WI38 (cell line): Measurements from ENCODE around the gene PSMB7.

Experiments
- H3K4me3 ChIP-seq: 2 replicates; pipeline ENCODE4 v1.5.1; 2011; ENCODE audit warnings: low read depth, mild to moderate bottlenecking, control low read depth, low read length
- TF ChIP-seq, protein P1 (sequence below): IDR thresholded peaks from 2 replicates; pipeline ENCODE4 v1.5.1; 2012; ENCODE audit warnings: low read depth, mild to moderate bottlenecking, control low read depth, low read length

Gene PSMB7

DNA sequence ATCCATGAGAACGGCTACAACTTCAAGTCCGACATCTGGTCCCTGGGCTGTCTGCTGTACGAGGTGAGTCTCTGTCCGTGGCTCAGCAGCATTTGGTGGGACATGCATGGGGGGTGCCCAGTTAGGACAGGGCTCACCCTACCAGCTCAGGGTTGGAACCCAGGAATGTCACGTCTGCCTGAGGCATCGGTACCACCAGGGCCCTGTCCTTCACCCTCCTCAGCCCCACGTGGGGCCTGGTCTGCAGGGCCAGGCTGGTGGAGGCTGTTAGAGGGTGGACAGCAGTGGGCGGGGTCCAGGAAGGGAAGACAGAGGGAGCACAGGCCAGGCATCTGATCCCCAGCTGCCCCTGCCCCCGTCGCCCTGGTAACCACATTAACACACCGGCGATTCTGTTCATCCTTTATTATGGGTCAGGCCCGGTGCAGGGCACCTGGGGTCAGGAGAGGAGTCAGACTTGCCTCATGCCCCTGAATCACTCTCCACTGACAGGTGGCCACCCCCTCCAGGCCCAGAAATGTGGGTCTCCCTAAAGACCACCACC is 75.6 kb downstream of the PSMB7 start:
- TF ChIP-seq, protein P1, sequence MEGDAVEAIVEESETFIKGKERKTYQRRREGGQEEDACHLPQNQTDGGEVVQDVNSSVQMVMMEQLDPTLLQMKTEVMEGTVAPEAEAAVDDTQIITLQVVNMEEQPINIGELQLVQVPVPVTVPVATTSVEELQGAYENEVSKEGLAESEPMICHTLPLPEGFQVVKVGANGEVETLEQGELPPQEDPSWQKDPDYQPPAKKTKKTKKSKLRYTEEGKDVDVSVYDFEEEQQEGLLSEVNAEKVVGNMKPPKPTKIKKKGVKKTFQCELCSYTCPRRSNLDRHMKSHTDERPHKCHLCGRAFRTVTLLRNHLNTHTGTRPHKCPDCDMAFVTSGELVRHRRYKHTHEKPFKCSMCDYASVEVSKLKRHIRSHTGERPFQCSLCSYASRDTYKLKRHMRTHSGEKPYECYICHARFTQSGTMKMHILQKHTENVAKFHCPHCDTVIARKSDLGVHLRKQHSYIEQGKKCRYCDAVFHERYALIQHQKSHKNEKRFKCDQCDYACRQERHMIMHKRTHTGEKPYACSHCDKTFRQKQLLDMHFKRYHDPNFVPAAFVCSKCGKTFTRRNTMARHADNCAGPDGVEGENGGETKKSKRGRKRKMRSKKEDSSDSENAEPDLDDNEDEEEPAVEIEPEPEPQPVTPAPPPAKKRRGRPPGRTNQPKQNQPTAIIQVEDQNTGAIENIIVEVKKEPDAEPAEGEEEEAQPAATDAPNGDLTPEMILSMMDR, result no peak
- H3K4me3 ChIP-seq, result no peak overlapping the region

GRCh38 chr9:124337562-124337961 is 77.7 kb downstream of the PSMB7 start:
- TF ChIP-seq, protein P1, result no peak
- H3K4me3 ChIP-seq, result no peak overlapping the region

DNA sequence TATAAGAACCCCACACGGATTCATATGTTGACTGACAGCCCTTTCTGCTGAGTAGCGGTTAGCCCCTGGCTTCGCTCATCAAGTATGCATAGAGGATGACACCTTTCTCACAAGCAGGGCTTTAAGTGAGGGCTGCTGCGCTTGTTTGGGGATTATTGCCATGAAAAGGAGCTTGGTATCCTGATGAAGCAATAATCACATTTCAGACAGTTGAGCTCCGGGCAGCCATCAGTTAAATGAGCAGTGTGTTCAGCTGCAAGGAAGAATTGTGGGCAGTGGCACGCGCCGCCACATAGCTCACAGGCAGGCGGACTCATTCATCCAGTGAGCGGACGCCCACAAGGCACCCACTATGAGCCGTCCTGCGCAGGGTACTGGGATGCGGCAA is 79.9 kb downstream of the PSMB7 start:
- TF ChIP-seq, protein P1, result no peak
- H3K4me3 ChIP-seq, result no peak overlapping the region

GRCh38 chr9:124334568-124335319 is 80.5 kb downstream of the PSMB7 start:
- TF ChIP-seq, protein P1, result no peak
- no peak overlapping the region for H3K4me3 ChIP-seq

- no peak overlapping the region for H3K4me3 ChIP-seq
- TF ChIP-seq, protein P1, result no peak
Measured at GRCh38 chr9:124333203-124333579, 82.1 kb downstream of the PSMB7 start.

DNA sequence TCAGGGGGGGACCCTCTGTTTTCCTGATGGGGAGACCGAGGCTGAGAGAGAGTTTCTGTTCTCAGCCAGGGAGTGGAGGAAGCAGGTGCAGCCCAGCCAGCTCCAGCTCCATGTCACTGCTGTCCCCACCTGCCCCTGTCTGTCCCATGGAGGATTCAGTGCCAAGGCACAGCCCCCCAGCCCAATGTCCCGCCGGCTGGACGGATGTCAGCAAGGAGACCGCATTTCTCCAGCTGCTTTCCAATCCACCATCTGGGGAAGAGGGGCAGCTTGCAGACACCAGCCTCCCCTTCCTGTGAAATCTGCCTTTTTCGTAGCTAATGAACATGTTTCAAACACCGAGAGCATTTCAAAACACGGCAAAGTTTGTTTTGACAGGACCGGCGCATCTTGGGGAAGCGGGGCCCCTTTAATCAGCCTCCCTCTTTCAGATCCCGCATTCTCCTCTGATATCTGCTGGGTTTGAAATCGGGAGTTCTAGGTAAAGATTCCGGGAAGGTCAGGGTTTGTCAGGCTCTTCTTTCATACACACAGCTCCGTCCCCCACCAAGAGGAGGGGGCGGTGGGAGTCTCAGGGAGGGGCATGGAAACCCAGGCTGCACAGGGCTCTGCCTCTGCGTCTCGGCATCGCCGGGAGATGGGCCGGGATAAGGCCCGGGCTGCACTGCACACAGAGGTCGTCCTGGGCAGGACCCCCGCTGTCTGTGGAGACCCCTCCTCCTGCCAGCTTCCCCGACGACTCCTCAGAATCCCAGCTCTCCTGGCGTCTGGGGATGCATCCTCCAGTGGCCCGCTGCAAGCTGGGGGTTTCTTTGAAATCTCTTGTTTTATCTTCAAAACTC is 82.7 kb downstream of the PSMB7 start:
- H3K4me3 ChIP-seq, result no peak overlapping the region
- TF ChIP-seq, protein P1, result no peak

DNA sequence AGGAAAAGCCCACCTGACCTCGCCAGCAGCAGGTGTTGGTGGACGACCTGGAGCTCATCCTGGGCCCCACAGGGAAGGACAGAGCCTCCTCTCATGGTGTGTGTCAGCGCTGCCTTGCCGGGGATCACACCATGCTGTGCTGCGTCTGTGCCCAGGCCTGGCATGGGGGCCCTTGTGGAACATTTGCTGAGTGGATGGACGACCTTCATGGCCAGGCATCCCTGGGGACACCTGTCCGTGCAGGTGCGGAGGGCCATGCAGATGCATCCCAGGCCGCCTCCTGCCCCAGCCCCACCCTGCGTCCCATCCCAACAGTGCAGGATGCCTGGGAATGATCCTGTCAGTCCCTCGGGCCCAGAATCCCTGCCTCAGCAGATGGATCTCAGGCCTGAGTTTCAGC is 83.7 kb downstream of the PSMB7 start:
- no peak overlapping the region for H3K4me3 ChIP-seq

More for the DNA sequence above, 83.7 kb downstream of the PSMB7 start:
- TF ChIP-seq, protein P1, result no peak
